Stimulated activated naive B cell treated with anti-CD40 and anti-IgM and Interleukin-4, amounts not matched to agents 10 μg/mL and 1 μg/mL and 100 μg/mL, for 72 hours (primary cell): ENCODE measurements around the gene ZNF786.

Experiments
- ATAC-seq, 2 donors: fragments of 150-1000 bp; cut with Tn5 transposase; replicated peaks; 2 replicates each; pipeline ENCODE4 v1.10.0; 2021; ENCODE audit warnings: moderate library complexity in 1 of 2
- DNase-seq: peaks from one replicate; pipeline ENCODE4 v3.0.0; 2021
- H3K27ac Mint-ChIP-seq: one replicate; pipeline ENCODE4 v1.8.0; 2022; ENCODE audit warnings: mild to moderate bottlenecking, mixed read lengths
- H3K27me3 Mint-ChIP-seq, 2 donors: one replicate each; pipeline ENCODE4 v1.8.0; 2022; ENCODE audit warnings: mixed read lengths in 2 of 2
- H3K36me3 Mint-ChIP-seq, 2 donors: one replicate each; pipeline ENCODE4 v1.8.0; 2022; ENCODE audit warnings: mixed read lengths in 2 of 2, mild to moderate bottlenecking in 1 of 2
- H3K4me1 Mint-ChIP-seq, 2 donors: one replicate each; pipeline ENCODE4 v1.8.0; 2022; ENCODE audit warnings: mixed read lengths in 2 of 2, mild to moderate bottlenecking in 1 of 2
- H3K4me3 Mint-ChIP-seq, 2 donors: one replicate each; pipeline ENCODE4 v1.8.0; 2022; ENCODE audit warnings: mild to moderate bottlenecking in 2 of 2, mixed read lengths in 2 of 2, moderate library complexity in 1 of 2
- H3K9me3 Mint-ChIP-seq, 2 donors: one replicate each; pipeline ENCODE4 v1.8.0; 2022; ENCODE audit warnings: mixed read lengths in 2 of 2, mild to moderate bottlenecking in 1 of 2

ZNF786 gene

GRCh38 chr7:149090397-149091195 is at the start of gene ZNF786:
Gene ZNF786, minus strand, starts transcription at chr7:149090718. Its CDS starts 78 bp downstream, at chr7:149090640.
- Mint-ChIP-seq H3K36me3 (peaks cover 10 to 24% of the 10 kb centered on the region in 2 donors), H3K4me3 (peak within 1 kb of the TSS; percentile 93 to 96), H3K9me3 (peaks cover 0 to 1% of the 10 kb centered on the region in 2 donors), H3K27me3 (no peaks in the 10 kb centered on the region), H3K4me1 (peaks cover 21 to 31% of the 10 kb centered on the region in 2 donors), H3K27ac (peak within 1 kb of the TSS; percentile 99)
- ATAC-seq: peak; percentile 86 to 91
- peak; percentile 91 for DNase-seq

GRCh38 chr7:149136118-149136517 is 45.6 kb upstream of the ZNF786 start:
- DNase-seq (no peak), ATAC-seq (no peak)
- no peaks in the 10 kb centered on the region for H3K27me3 Mint-ChIP-seq

GRCh38 chr7:149133028-149133710 is 42.7 kb upstream of the ZNF786 start:
- no peak overlapping the region for H3K27ac Mint-ChIP-seq
- ATAC-seq (no peak), DNase-seq (no peak)
- peaks cover 1 to 4% of the 10 kb centered on the region in 2 donors for H3K4me1 Mint-ChIP-seq
- H3K27me3 Mint-ChIP-seq: no peaks in the 10 kb centered on the region
- H3K4me3 Mint-ChIP-seq: no peak overlapping the region
- peaks cover 5 to 6% of the 10 kb centered on the region in 2 donors for H3K9me3 Mint-ChIP-seq
- H3K36me3 Mint-ChIP-seq: peaks cover 32 to 33% of the 10 kb centered on the region in 2 donors

More at GRCh38 chr7:149136118-149136517, 45.6 kb upstream of the ZNF786 start:
- no peak overlapping the region for H3K27ac Mint-ChIP-seq
- no peak overlapping the region for H3K4me3 Mint-ChIP-seq
- H3K36me3 Mint-ChIP-seq: peaks cover 19 to 25% of the 10 kb centered on the region in 2 donors
- no peaks in the 10 kb centered on the region for H3K9me3 Mint-ChIP-seq
- no peaks in the 10 kb centered on the region for H3K4me1 Mint-ChIP-seq

GRCh38 chr7:149130572-149131198 is 40.2 kb upstream of the ZNF786 start:
- DNase-seq (no peak), ATAC-seq (no peak)
- no peak overlapping the region for H3K27ac Mint-ChIP-seq
- H3K4me1 Mint-ChIP-seq: peaks cover 10 to 13% of the 10 kb centered on the region in 2 donors
- H3K36me3 Mint-ChIP-seq: peaks cover 32 to 34% of the 10 kb centered on the region in 2 donors
- H3K9me3 Mint-ChIP-seq: peaks cover 5 to 6% of the 10 kb centered on the region in 2 donors
- H3K27me3 Mint-ChIP-seq: no peaks in the 10 kb centered on the region
- H3K4me3 Mint-ChIP-seq: no peak overlapping the region

GRCh38 chr7:149126662-149127266 is 36.2 kb upstream of the ZNF786 start:
- Mint-ChIP-seq H3K4me1 (peaks cover 13 to 30% of the 10 kb centered on the region in 2 donors), H3K27ac (peak overlapping the region; percentile 99), H3K36me3 (peaks cover 30 to 31% of the 10 kb centered on the region in 2 donors), H3K9me3 (peaks cover 5 to 6% of the 10 kb centered on the region in 2 donors), H3K4me3 (peak overlapping the region; percentile 89 to 97), H3K27me3 (no peaks in the 10 kb centered on the region)
- peak; percentile 67 to 70 for ATAC-seq
- peak; percentile 76 for DNase-seq

- H3K36me3 Mint-ChIP-seq: peaks cover 24% of the 10 kb centered on the region in 2 donors
- no peaks in the 10 kb centered on the region for H3K27me3 Mint-ChIP-seq
- peaks cover 13 to 30% of the 10 kb centered on the region in 2 donors for H3K4me1 Mint-ChIP-seq
- ATAC-seq: peak; percentile 88 to 90
- peak within 1 kb of the TSS; percentile 99 for H3K27ac Mint-ChIP-seq
- H3K9me3 Mint-ChIP-seq: peaks cover 5 to 6% of the 10 kb centered on the region in 2 donors
- DNase-seq: peak; percentile 91
- H3K4me3 Mint-ChIP-seq: peak within 1 kb of the TSS; percentile 89 to 97
These were observed 35.5 kb upstream of the ZNF786 start, which contains the start of gene ZNF425 for GRCh38 chr7:149125863-149126661. Gene ZNF425, minus strand, starts transcription at chr7:149126324. Its CDS starts 111 bp downstream, at chr7:149126213.

GRCh38 chr7:149125189-149125862 is 34.8 kb upstream of the ZNF786 start:
- DNase-seq (peak; percentile 15), ATAC-seq (no peak)
- peaks cover 16% of the 10 kb centered on the region in 2 donors for H3K36me3 Mint-ChIP-seq

GRCh38 chr7:149109969-149110368 is 19.5 kb upstream of the ZNF786 start:
- no peak overlapping the region for H3K4me3 Mint-ChIP-seq
- H3K27me3 Mint-ChIP-seq: no peaks in the 10 kb centered on the region
- H3K4me1 Mint-ChIP-seq: no peaks in the 10 kb centered on the region
- no peak for ATAC-seq
- no peaks in the 10 kb centered on the region for H3K9me3 Mint-ChIP-seq
- no peak for DNase-seq
- H3K36me3 Mint-ChIP-seq: peaks cover 0 to 8% of the 10 kb centered on the region in 2 donors
- H3K27ac Mint-ChIP-seq: no peak overlapping the region

More at GRCh38 chr7:149125189-149125862, 34.8 kb upstream of the ZNF786 start:
- Mint-ChIP-seq H3K4me1 (peaks cover 13 to 30% of the 10 kb centered on the region in 2 donors), H3K27me3 (no peaks in the 10 kb centered on the region), H3K27ac (peak overlapping the region; percentile 99), H3K9me3 (no peaks in the 10 kb centered on the region), H3K4me3 (peak overlapping the region; percentile 89 to 97)

GRCh38 chr7:149104749-149105148 is 14.2 kb upstream of the ZNF786 start:
- ATAC-seq: no peak

GRCh38 chr7:149104214-149104613 is 13.7 kb upstream of the ZNF786 start:
- Mint-ChIP-seq H3K36me3 (peaks cover 4 to 20% of the 10 kb centered on the region in 2 donors), H3K4me1 (no peaks in the 10 kb centered on the region), H3K9me3 (no peaks in the 10 kb centered on the region), H3K4me3 (no peak overlapping the region), H3K27ac (no peak overlapping the region), H3K27me3 (no peaks in the 10 kb centered on the region)
- DNase-seq (no peak), ATAC-seq (no peak)

More at GRCh38 chr7:149104749-149105148, 14.2 kb upstream of the ZNF786 start:
- no peaks in the 10 kb centered on the region for H3K9me3 Mint-ChIP-seq
- H3K27ac Mint-ChIP-seq: no peak overlapping the region
- no peak for DNase-seq
- H3K27me3 Mint-ChIP-seq: no peaks in the 10 kb centered on the region
- no peaks in the 10 kb centered on the region for H3K4me1 Mint-ChIP-seq
- H3K4me3 Mint-ChIP-seq: no peak overlapping the region
- H3K36me3 Mint-ChIP-seq: peaks cover 4 to 20% of the 10 kb centered on the region in 2 donors

GRCh38 chr7:149103424-149103823 is 12.9 kb upstream of the ZNF786 start:
- Mint-ChIP-seq H3K27me3 (no peaks in the 10 kb centered on the region), H3K27ac (peak overlapping the region; percentile 20), H3K36me3 (peaks cover 4 to 20% of the 10 kb centered on the region in 2 donors), H3K4me3 (no peak overlapping the region), H3K4me1 (no peaks in the 10 kb centered on the region), H3K9me3 (no peaks in the 10 kb centered on the region)
- DNase-seq (no peak), ATAC-seq (no peak)

- no peaks in the 10 kb centered on the region for H3K4me1 Mint-ChIP-seq
- no peak overlapping the region for H3K4me3 Mint-ChIP-seq
- H3K9me3 Mint-ChIP-seq: no peaks in the 10 kb centered on the region
- no peak overlapping the region for H3K27ac Mint-ChIP-seq
- H3K27me3 Mint-ChIP-seq: no peaks in the 10 kb centered on the region
- no peak for DNase-seq
- H3K36me3 Mint-ChIP-seq: peaks cover 4 to 20% of the 10 kb centered on the region in 2 donors
- ATAC-seq: no peak
These were observed 12.1 kb upstream of the ZNF786 start for GRCh38 chr7:149102666-149103065.

- ATAC-seq (no peak), DNase-seq (no peak)
- Mint-ChIP-seq H3K4me3 (no peak overlapping the region), H3K4me1 (no peaks in the 10 kb centered on the region), H3K27ac (no peak overlapping the region), H3K36me3 (peaks cover 4 to 20% of the 10 kb centered on the region in 2 donors), H3K27me3 (no peaks in the 10 kb centered on the region), H3K9me3 (no peaks in the 10 kb centered on the region)
These were observed 10.3 kb upstream of the ZNF786 start for GRCh38 chr7:149100821-149101220.
